ENCODE measurements around the gene NUP133. TPM values are rescaled to one million over a fixed set of nuclear protein-coding genes. Genes with fewer than 3 reads are reported as not detected.
"Not testable (repeated sequence)": the region's sequence is repeated elsewhere in the genome, so short reads cannot be mapped to it uniquely, and the experiment has no call there.

The NUP133 gene
- total RNA-seq, 1 donor from 2014 or later = 38.3 TPM

GRCh38 chr1:229425564-229426159, 82.5 kb downstream of the NUP133 start:
- H3K27ac ChIP-seq = no peak overlapping the region
- no peaks in the 10 kb centered on the region for H3K9me3 ChIP-seq
- no peak for DNase-seq (ENCODE audit: extremely low spot score in 2 of 2)
- peaks cover 3% of the 10 kb centered on the region for H3K4me1 ChIP-seq
- no peak overlapping the region for H3K4me3 ChIP-seq
- TF ChIP-seq POLR2AphosphoS5 (IDR thresholded peaks at IDR 0.05; ENCODE audit: insufficient read depth in 1 of 2, low read depth in 1 of 2) (no peak), POLR2A (IDR thresholded peaks at IDR 0.05) (no peak), CTCF (IDR thresholded peaks at IDR 0.05) (no peak)
- intact Hi-C loops (cut with DNase I) = no loop called here
- H3K27me3 ChIP-seq = peaks cover 4% of the 10 kb centered on the region
- no peaks in the 10 kb centered on the region for H3K36me3 ChIP-seq

- no peaks in the 10 kb centered on the region for H3K9me3 ChIP-seq
- no peaks in the 10 kb centered on the region for H3K27me3 ChIP-seq
- DNase-seq (ENCODE audit: extremely low spot score in 2 of 2) = no peak
- no peaks in the 10 kb centered on the region for H3K36me3 ChIP-seq
- H3K27ac ChIP-seq = no peak overlapping the region
- H3K4me1 ChIP-seq = no peaks in the 10 kb centered on the region
- intact Hi-C loops (cut with DNase I) = no loop called here
- no peak for TF ChIP-seq CTCF (IDR thresholded peaks at IDR 0.05)
- no peak for TF ChIP-seq POLR2A (IDR thresholded peaks at IDR 0.05)
- no peak for TF ChIP-seq POLR2AphosphoS5 (IDR thresholded peaks at IDR 0.05; ENCODE audit: insufficient read depth in 1 of 2, low read depth in 1 of 2)
- no peak overlapping the region for H3K4me3 ChIP-seq
Observed at GRCh38 chr1:229420765-229421164, 87.4 kb downstream of the NUP133 start.

- no peak for TF ChIP-seq CTCF (IDR thresholded peaks at IDR 0.05)
- TF ChIP-seq POLR2A (IDR thresholded peaks at IDR 0.05) = no peak
- no peak for TF ChIP-seq POLR2AphosphoS5 (IDR thresholded peaks at IDR 0.05; ENCODE audit: insufficient read depth in 1 of 2, low read depth in 1 of 2)
- Histone ChIP-seq H3K4me3 (no peak overlapping the region), H3K36me3 (no peaks in the 10 kb centered on the region), H3K4me1 (no peaks in the 10 kb centered on the region), H3K9me3 (no peaks in the 10 kb centered on the region), H3K27me3 (no peaks in the 10 kb centered on the region), H3K27ac (no peak overlapping the region)
- intact Hi-C loops (cut with DNase I) = no loop called here
- DNase-seq (ENCODE audit: extremely low spot score in 2 of 2) = no peak
Observed at GRCh38 chr1:229420224-229420623, 87.9 kb downstream of the NUP133 start.

GRCh38 chr1:229418586-229418985, 89.6 kb downstream of the NUP133 start:
- H3K36me3 ChIP-seq; H3K27me3 ChIP-seq; intact Hi-C loops (cut with DNase I); DNase-seq (ENCODE audit: extremely low spot score in 2 of 2); H3K27ac ChIP-seq; H3K4me3 ChIP-seq; H3K4me1 ChIP-seq; H3K9me3 ChIP-seq: not testable (repeated sequence)

GRCh38 chr1:229412810-229413209, 95.3 kb downstream of the NUP133 start:
- H3K4me3 ChIP-seq; DNase-seq (ENCODE audit: extremely low spot score in 2 of 2); H3K36me3 ChIP-seq; H3K9me3 ChIP-seq; H3K27ac ChIP-seq; intact Hi-C loops (cut with DNase I); H3K27me3 ChIP-seq: not testable (repeated sequence)
- peaks cover 32% of the 10 kb centered on the region for H3K4me1 ChIP-seq

GRCh38 chr1:229412056-229412455, 96.1 kb downstream of the NUP133 start:
- Histone ChIP-seq H3K4me3 (no peak overlapping the region), H3K9me3 (no peaks in the 10 kb centered on the region), H3K4me1 (peaks cover 40% of the 10 kb centered on the region), H3K27me3 (peaks cover 4% of the 10 kb centered on the region), H3K36me3 (no peaks in the 10 kb centered on the region), H3K27ac (no peak overlapping the region)
- TF ChIP-seq POLR2A (IDR thresholded peaks at IDR 0.05) (no peak), CTCF (IDR thresholded peaks at IDR 0.05) (no peak), POLR2AphosphoS5 (IDR thresholded peaks at IDR 0.05; ENCODE audit: insufficient read depth in 1 of 2, low read depth in 1 of 2) (no peak)
- no peak for DNase-seq (ENCODE audit: extremely low spot score in 2 of 2)
- intact Hi-C loops (cut with DNase I) = no loop called here

Data from vagina (tissue), 2 donors.